ENCODE measurements around the gene NCKAP5. TPM values are rescaled to one million over a fixed set of nuclear protein-coding genes. Genes with fewer than 3 reads are reported as not detected.

NCKAP5 gene
- total and polyA plus RNA-seq, 2 of the 8 experiments (the other 6 are each of a cell fraction or from before 2014, with no cell fraction given): 0.27 to 0.86 TPM

DNA sequence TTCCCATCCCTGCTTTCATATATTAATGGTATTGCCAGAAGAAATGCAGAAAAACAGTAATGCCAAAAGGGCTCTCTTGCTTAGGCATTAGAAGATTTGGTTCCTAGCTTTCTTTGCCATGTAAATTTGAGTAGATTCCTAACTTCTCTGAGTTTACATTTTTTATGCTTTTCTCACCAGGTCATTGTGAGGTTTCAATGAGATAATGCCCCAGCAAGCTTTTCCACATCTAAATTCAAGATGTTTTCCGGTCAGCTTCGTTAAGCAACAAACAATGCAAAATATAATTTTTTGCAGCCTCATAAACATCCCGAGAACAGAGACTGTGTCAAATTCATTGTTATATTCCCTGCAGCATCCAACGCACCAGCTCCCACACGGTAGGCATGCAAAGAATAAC, 44.9 kb downstream of the NCKAP5 start:
- no peak overlapping the region for H2BK20ac ChIP-seq (ENCODE audit: low read length)
- H3K9ac ChIP-seq (replicated peaks in 1 of 4; ENCODE audit: extremely low read depth in 1 of 4, low read depth in 3 of 4, low read length in 3 of 4): no peak overlapping the region
- no peak overlapping the region for H4K8ac ChIP-seq (ENCODE audit: extremely low read depth, insufficient read depth, low read length)
- WGBS, 2 experiments (ENCODE audit: extremely low coverage in 1 of 2, insufficient coverage in 1 of 2, insufficient read length in 1 of 2, insufficient replicate concordance in 2 of 2, low coverage in 1 of 2, low lambda C conversion rate in 2 of 2, missing lambda C conversion rate in 1 of 2): 30% methylated on average over 5 of the region's 5 CpGs; no CpG with 5 or more reads in 1 of the 2 experiments
- H3K79me1 ChIP-seq (ENCODE audit: low read depth, low read length): no peaks in the 10 kb centered on the region; the same call in 1 of the 2 replicates
- POLR2A ChIA-PET (ENCODE audit: partially characterized antibody): no interaction called here
- H4K5ac ChIP-seq (ENCODE audit: insufficient read length, low read depth, low read length): no peak overlapping the region
- no peaks in the 10 kb centered on the region for H3K36me3 ChIP-seq (ENCODE audit: control insufficient read depth in 2 of 4, insufficient read depth in 4 of 4, low read length in 3 of 4)
- H3K27ac ChIP-seq (ENCODE audit: low read depth, low read length): no peak overlapping the region
- no peak overlapping the region for H3K18ac ChIP-seq (ENCODE audit: extremely low read depth, low read length)
- H3K4me2 ChIP-seq (ENCODE audit: insufficient read depth in 1 of 2, low read depth in 2 of 2, low read length in 2 of 2): no peak overlapping the region
- H3K9me3 ChIP-seq (ENCODE audit: insufficient read depth in 2 of 2, low read depth in 1 of 2, low read length in 1 of 2): no peaks in the 10 kb centered on the region
- no peak overlapping the region for H4K91ac ChIP-seq (replicated peaks; ENCODE audit: insufficient read length, low read length)
- H3K23ac ChIP-seq (ENCODE audit: insufficient read length): no peak overlapping the region
- FAIRE-seq: no peak
- no peak overlapping the region for H2AFZ ChIP-seq (ENCODE audit: low read length)
- H2BK15ac ChIP-seq (ENCODE audit: low read length): no peak overlapping the region
- no peak overlapping the region for H3K4ac ChIP-seq (replicated peaks; ENCODE audit: insufficient read length, low read depth, low read length)
- H4K20me1 ChIP-seq (replicated peaks in 1 of 2; ENCODE audit: control insufficient read depth in 1 of 2, insufficient read depth in 2 of 2, low read length in 2 of 2): peaks cover 3 to 5% of the 10 kb centered on the region in 2 experiments
- H2BK5ac ChIP-seq (ENCODE audit: low read depth, low read length): no peak overlapping the region
- CTCF ChIA-PET (ENCODE audit: partially characterized antibody): interaction anchor here (0.7 to 2.7 kb wide), 6 partner anchors 10 to 321 kb away, joined by 3 to 17 read pairs (median 4); no protein-coding TSS in a partner anchor
- no peak overlapping the region for H3K14ac ChIP-seq (ENCODE audit: insufficient read length)
- H3K79me2 ChIP-seq (ENCODE audit: control insufficient read depth in 1 of 2, insufficient read depth in 2 of 2, low read length in 2 of 2): no peaks in the 10 kb centered on the region
- no peak overlapping the region for H2BK120ac ChIP-seq (replicated peaks; ENCODE audit: low read depth, low read length)
- H3K23me2 ChIP-seq (ENCODE audit: low read depth, low read length): peaks cover 2% of the 10 kb centered on the region; the same call in 1 of the 2 replicates
- no peak overlapping the region for H2BK12ac ChIP-seq (ENCODE audit: low read depth, low read length)
- H3K27me3 ChIP-seq (replicated peaks in 1 of 4; ENCODE audit: control insufficient read depth in 3 of 4, extremely low read depth in 1 of 4, insufficient read depth in 3 of 4, low read length in 3 of 4): peaks cover 17 to 37% (median 30%) of the 10 kb centered on the region in 4 experiments
- no peak overlapping the region for H3K56ac ChIP-seq (replicated peaks; ENCODE audit: insufficient read length, low read depth, low read length)
- DNase-seq (ENCODE audit: low read depth in 1 of 2, low spot score in 2 of 2): no peak
- H3K4me3 ChIP-seq (ENCODE audit: extremely low read depth in 1 of 4, insufficient read depth in 2 of 4, low read depth in 3 of 4, low read length in 4 of 4): no peak overlapping the region
- peaks cover 0 to 5% (median 1%) of the 10 kb centered on the region in 4 experiments; a peak in 2 of 7 replicates for H3K4me1 ChIP-seq (replicated peaks in 1 of 4; ENCODE audit: control insufficient read depth in 3 of 4, insufficient read depth in 4 of 4, low read length in 3 of 4)
- H2AK5ac ChIP-seq (ENCODE audit: low read depth, low read length): no peak overlapping the region
- no peak for TF ChIP-seq CEBPB (IDR thresholded peaks at IDR 0.05; ENCODE audit: low read depth, low read length)
- TF ChIP-seq BCL11A (IDR thresholded peaks at IDR 0.05; ENCODE audit: low read depth in 2 of 2, low read length in 2 of 2): no peak
- no peak for TF ChIP-seq SP4 (IDR thresholded peaks at IDR 0.05; ENCODE audit: low read length)
- TF ChIP-seq RXRA (IDR thresholded peaks at IDR 0.05; ENCODE audit: insufficient read depth, low read depth, low read length): no peak
- no peak for TF ChIP-seq BRCA1 (IDR thresholded peaks at IDR 0.05; ENCODE audit: low read depth, low read length)
- TF ChIP-seq RBBP5 (IDR thresholded peaks at IDR 0.05; ENCODE audit: borderline replicate concordance, low read depth, low read length): no peak
- TF ChIP-seq CHD2 (IDR thresholded peaks at IDR 0.05; ENCODE audit: low read length): no peak
- TF ChIP-seq EGR1 (IDR thresholded peaks at IDR 0.05; ENCODE audit: borderline replicate concordance, low read depth, low read length): no peak
- TF ChIP-seq SIX5 (IDR thresholded peaks at IDR 0.05; ENCODE audit: low read depth, low read length): no peak
- no peak for TF ChIP-seq HDAC2 (IDR thresholded peaks at IDR 0.05; ENCODE audit: borderline replicate concordance in 1 of 2, low read depth in 2 of 2, low read length in 2 of 2)
- TF ChIP-seq POLR2AphosphoS5 (IDR thresholded peaks at IDR 0.05; ENCODE audit: low read depth, low read length): no peak
- TF ChIP-seq CHD1 (IDR thresholded peaks at IDR 0.05; ENCODE audit: low read depth, low read length): no peak
- no peak for TF ChIP-seq KDM1A (IDR thresholded peaks at IDR 0.05; ENCODE audit: borderline replicate concordance, low read length)
- no peak for TF ChIP-seq JUN (IDR thresholded peaks at IDR 0.05; ENCODE audit: low read depth, low read length)
- TF ChIP-seq EP300 (IDR thresholded peaks at IDR 0.05; ENCODE audit: borderline replicate concordance in 1 of 2, low read depth in 2 of 2, low read length in 2 of 2): no peak
